NCI-H345 (cell line): Measurements from ENCODE around the gene IDH3G.
"Not testable (repeated sequence)": the region's sequence is repeated elsewhere in the genome, so short reads cannot be mapped to it uniquely, and the experiment has no call there.

Experiments used
- DNase-seq: peaks from one replicate; lab custom pipeline; 2025; lab: John Stamatoyannopoulos, UW

Gene IDH3G

DNA sequence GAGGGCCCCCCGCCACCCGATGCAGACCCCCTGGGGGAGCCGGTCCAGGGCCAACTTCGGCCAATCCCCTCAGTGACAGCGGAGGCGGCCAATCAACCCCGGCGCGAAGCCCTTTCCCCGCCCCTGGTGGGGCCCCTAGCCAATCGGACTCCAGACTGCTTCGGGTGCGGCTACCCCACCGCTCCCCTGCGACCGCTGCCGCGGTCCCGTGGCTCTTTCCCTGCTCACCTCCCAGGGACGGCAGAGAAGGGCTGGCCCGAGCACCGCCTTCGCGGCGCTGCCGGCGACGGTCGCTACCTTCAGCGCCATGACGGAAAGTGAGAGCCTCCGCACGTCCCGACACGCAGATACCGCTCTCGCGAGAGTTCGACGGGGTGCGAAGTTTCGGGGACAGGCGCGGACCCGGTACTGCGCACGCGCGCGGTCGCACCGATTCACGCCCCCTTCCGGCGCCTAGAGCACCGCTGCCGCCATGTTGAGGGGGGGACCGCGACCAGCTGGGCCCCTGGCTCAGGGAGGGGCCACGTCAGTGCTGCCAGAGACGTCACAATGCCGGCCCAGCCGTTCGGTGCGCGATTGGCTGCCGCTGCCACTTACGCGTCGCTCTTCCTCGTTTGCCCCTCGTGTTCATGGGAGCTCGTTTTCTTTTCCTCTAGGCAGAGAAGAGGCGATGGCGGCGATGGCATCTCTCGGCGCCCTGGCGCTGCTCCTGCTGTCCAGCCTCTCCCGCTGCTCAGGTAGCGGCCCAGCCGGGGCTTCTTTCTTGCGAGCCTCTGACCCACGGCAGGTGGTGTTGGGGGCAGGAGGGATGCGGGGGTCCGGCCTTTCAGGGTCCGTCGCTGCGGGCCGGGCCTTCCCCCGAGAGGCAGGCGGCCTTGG is at the start of gene IDH3G, which contains the start of gene SSR4:
Gene IDH3G, minus strand, starts transcription at position 358 of the 879 bp plus-strand sequence. Its CDS starts 49 bp downstream, at position 309.
Gene SSR4, plus strand, starts transcription at position 651 of the 879 bp plus-strand sequence. Its CDS starts 20 bp downstream, at position 671.
- peak; percentile 96 for DNase-seq

GRCh38 chrX:153836921-153837320 is 42.7 kb upstream of the IDH3G start:
- DNase-seq = no peak

DNA sequence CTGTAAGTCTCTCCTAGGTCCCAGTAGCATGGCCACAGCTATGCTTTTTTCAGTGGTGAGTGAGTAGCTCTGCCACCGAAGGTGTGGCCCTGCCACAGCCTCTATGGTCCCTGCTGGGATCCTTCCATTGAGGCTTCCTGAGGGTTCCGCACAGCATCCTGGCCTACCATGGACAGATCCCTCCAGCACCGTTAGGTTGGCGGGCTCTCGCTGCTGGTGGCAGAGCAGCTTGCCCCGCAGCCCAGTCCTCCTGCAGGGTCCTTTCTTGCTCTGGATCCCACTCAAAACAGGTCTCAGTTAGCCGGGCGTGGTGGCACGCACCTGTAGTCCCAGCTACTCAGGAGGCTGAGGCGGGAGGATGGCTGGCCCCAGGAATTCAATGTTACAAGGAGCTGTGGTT is 38.6 kb upstream of the IDH3G start:
- no peak for DNase-seq

GRCh38 chrX:153831429-153832150 is 37.4 kb upstream of the IDH3G start:
- DNase-seq = no peak

- DNase-seq = peak; percentile 36
Measured at GRCh38 chrX:153830640-153831428, 36.7 kb upstream of the IDH3G start.

- DNase-seq = peak; percentile 22
Measured at GRCh38 chrX:153829799-153830639, 35.8 kb upstream of the IDH3G start, which contains the start of gene PDZD4. PDZD4 (minus strand) TSS chrX:153830544; CDS start chrX:153830298, 246 bp downstream.

DNA sequence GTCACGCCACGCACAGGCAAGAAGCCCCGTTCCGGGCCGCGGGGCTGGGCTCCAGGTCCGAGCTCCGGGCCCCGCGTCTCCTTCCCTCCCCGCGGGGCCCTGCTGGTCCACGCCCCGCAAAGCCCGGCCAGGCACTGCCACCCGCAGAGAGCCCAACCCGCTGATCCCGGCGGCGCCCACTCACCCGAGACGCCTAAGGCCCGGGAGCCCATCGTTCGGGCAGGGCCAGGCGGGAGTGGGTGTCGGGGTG is 35.3 kb upstream of the IDH3G start:
- DNase-seq = no peak

DNA sequence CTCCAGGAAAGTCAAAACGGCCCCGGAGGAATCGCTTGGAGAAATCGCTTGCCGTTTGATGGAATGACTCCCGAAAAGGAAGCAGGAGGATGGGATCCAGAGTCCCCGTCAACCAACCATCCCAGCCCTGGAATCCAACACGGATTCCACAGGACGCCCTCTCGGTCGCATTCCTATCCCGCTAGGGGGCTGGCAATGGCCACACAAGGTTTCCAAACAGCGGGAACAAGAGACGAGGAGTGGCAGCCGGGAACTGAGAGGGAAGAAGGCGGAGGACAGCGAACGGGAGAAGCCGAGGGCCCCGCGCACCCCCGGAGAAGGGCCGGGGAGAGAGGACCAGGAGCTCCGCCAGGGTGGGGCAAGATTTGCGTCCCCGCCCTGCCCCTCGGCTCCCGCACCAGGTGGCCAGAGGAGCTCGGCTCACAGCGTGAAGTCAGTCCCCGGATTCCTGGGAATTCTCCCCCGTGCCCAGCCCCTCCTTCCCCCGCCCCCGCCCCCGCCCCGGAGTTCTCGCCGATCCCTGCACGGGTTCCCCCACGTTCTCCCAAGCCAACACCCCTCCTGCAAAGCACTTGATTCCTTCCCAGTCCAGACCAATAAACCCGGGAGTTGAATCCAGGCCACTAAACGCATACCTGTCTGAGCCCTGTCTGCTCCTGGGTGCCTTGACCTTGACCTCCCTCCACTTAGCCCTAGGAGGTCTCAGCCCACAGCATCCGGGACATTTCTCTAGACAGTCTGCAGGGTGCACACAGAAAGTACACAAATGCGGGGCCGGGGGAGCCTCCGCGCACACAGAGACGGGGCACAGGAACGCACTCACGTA is 34.8 kb upstream of the IDH3G start:
- DNase-seq = no peak

DNA sequence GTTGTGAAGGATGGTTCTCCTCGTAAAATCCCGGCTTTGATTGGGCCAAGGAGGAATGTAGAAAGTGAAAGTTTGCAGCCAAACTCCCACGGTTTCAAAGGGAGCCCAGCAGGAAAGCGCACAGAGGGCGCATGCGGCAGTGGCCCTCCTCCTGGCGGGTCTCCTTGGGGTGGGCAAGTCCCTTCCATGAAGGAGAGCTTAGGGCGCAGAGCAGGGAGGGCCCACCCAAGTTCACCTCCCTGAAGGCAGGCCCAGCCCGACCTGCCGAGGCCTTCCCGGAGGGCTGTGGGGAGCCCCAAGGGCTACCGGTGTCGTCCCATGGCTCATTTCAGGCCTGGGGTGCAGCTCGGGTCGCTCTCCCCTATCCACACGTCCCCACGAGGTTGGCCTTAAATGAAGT is 34.1 kb upstream of the IDH3G start:
- DNase-seq = no peak

DNA sequence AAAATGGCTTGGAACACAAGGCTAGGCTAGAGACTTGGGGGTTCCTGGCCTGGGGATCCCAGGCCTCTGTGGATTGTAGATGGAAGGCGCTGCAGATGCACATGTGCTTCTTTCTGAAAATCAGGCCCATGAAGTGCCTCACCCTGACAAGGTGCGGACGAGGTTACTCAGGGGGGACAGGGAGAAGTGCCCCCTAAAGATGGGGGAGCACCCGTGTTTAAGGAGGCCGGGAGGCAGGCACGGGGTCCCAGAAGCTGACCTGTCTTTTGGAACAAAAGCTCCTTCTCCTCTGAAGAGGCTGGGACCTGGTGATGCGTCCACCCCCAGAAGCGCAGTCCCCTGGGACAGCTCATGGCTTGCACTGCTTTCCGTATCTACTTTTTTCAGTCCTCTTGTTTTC is 33.7 kb upstream of the IDH3G start:
- no peak for DNase-seq

GRCh38 chrX:153827016-153827415 is 32.8 kb upstream of the IDH3G start:
- no peak for DNase-seq

DNA sequence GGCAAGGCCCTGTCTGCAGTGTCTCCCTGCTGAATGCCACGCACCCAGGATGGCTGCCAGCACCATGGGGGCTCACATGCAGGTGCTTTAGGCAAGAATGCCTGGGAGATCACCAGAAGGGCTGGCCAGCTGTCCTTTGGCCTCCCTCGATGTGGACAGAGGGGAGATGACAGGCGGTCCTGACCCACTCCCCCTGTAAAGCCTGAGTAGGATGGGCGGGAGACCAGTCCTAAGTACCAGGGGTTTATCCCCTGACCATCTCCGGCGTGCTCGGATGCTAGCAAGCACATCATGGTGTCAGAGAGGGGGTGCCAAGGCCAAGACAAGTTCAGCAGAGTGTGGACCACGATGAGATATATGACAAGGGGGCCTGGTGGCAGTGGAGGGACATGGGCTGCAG is 30.9 kb upstream of the IDH3G start:
- DNase-seq = no peak

DNA sequence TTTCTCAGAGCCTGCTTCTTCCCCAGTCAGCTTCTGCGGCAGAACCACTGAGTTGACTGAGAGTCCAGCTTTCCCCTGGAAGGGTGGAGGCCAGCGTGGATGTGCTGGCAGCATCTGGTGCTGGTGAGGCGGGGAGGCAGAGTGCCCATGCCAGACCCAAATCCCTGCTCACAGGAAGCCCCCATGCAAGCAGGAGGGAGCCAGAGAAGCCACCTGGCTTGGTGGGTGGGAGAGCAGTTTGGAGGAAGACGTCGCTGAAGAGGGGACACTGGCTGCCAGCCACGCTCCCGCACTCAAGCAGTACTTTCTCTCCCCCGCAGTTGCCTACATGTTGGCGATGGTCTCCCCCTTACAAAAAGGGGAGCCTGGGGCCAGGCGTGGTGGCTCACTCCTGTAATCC is 30.2 kb upstream of the IDH3G start:
- no peak for DNase-seq

GRCh38 chrX:153821066-153821465 is 26.9 kb upstream of the IDH3G start:
- DNase-seq = no peak

- peak; percentile 4 for DNase-seq
Measured at GRCh38 chrX:153820601-153821000, 26.4 kb upstream of the IDH3G start.

- DNase-seq = no peak
Measured at GRCh38 chrX:153819384-153820040, 25.3 kb upstream of the IDH3G start.

DNA sequence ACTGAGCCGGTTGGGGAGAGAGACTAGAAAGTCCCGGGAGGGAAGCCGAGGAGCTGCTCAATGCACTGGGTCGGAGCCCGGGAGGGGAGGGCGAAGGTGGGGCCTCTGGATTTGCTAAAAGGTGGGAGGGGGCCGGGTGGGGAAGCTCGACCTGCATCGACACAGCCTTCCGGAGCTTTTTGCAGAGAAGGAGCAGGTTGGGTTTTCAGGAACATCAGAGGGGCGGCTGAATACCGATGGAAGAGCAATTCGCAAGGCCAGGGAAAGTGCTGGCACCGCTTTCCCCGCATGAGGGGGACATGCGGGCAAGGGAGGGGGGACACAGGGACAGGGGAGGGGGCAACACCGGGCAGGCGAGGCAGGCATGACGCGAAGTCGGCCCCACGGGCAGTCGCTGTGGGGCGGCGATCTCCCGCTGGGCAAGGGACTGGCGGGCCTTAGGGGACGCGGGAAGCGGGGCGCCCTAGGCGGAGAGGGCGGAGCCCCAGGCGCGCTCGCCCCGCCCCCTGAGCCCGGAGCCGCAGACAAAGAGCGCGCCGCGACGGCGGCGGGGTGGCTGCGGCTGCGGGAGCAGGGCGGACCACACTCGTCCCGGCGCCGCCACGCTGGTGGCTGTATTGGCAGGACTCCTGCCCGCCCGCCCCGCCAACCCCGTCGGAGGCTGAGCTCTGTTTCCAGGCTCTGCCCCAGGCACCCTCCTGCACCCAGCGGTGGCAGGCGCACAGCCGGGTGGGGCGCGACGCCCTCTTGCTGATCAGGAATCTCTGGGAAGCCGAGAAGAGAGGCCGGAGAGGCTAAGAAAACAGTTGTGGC is 24.6 kb upstream of the IDH3G start:
- DNase-seq = peak; percentile 64

- DNase-seq = not testable (repeated sequence)
Measured at GRCh38 chrX:153818064-153818463, 23.9 kb upstream of the IDH3G start.
